HepG2 (cell line): ENCODE results near the gene PCNT. TPM values are rescaled to one million over a fixed set of nuclear protein-coding genes. Genes with fewer than 3 reads are reported as not detected.

ENCODE experiments used
- ATAC-seq: fragments of 200-7000 bp; cut with Tn5 transposase; 3 replicates; pipeline ENCODE4 v1.9.1; 2020; ENCODE audit warnings: mild to moderate bottlenecking, moderate library complexity
- BruUV-seq: library from RNA; stranded (reverse); fragments of 400-500 nt; replicated peaks from 2 replicates; lab custom pipeline; 2021; lab: Mats Ljungman, UMichigan
- CTCF ChIA-PET: fragments of 300-600 bp; formaldehyde crosslinking; extraction: SDS; loops from one replicate; lab custom pipeline; 2021; ENCODE audit warnings: low total read pairs, inconsistent platforms, low intra/inter-chr PET ratio; lab: Yijun Ruan, JAX
- POLR2A ChIA-PET: fragments of 350-600 bp; sonication (Branson Sonifier 250); formaldehyde crosslinking; loops from one replicate; lab custom pipeline; 2020; ENCODE audit warnings: antibody characterized with exemption, inconsistent platforms; lab: Yijun Ruan, JAX
- DNase-seq: peaks from one replicate; pipeline ENCODE4 v3.0.0-alpha.2; 2015; ENCODE audit warnings: low spot score
- FAIRE-seq: peaks from 3 replicates; lab custom pipeline; 2011; peaks lifted over from hg19 to GRCh38; lab: Jason Lieb, UNC
- H2AFZ ChIP-seq: one replicate; pipeline ENCODE4 v1.6.1; 2011; ENCODE audit warnings: low read length, inconsistent platforms
- H3K27ac ChIP-seq: fragments of 300-600 bp; 3 replicates; pipeline ENCODE4 v1.8.0; 2011; ENCODE audit warnings: mixed run types, mild to moderate bottlenecking, mixed read lengths, low read length, inconsistent platforms; ENCODE audit not compliant: insufficient read depth; ENCODE audit errors: extremely low read length
- H3K27me3 ChIP-seq, 2 experiments: fragments of 200-600 bp in 1 of 2; 2 replicates in 1 of 2; 3 replicates in 1 of 2; pipeline versions ENCODE4 v1.6.0 to v1.8.0; 2011; ENCODE audit warnings: low read length in 2 of 2, mild to moderate bottlenecking in 2 of 2, moderate library complexity in 2 of 2, inconsistent platforms in 1 of 2; ENCODE audit not compliant: insufficient read depth in 2 of 2, control insufficient read depth in 1 of 2
- H3K36me3 ChIP-seq, 2 experiments: fragments of 200-600 bp in 1 of 2; replicated peaks in 1 of 2; 2 replicates in 1 of 2; 3 replicates in 1 of 2; pipeline versions ENCODE4 v1.5.1 to v1.8.0; 2011; ENCODE audit warnings: low read length in 2 of 2, inconsistent platforms in 1 of 2; ENCODE audit not compliant: insufficient read depth in 2 of 2, control insufficient read depth in 1 of 2
- H3K4me1 ChIP-seq: 2 replicates; pipeline ENCODE4 v1.5.1; 2012; ENCODE audit warnings: low read length, inconsistent platforms; ENCODE audit not compliant: insufficient read depth
- H3K4me2 ChIP-seq: 2 replicates; pipeline ENCODE4 v1.6.0; 2011; ENCODE audit warnings: low read depth, low read length, inconsistent platforms
- H3K4me3 ChIP-seq, 3 experiments: fragments of 200-600 bp in 1 of 3; sonication (generic), shearing (Covaris generic) in 1 of 3; replicated peaks in 1 of 3; 2 replicates each; pipeline ENCODE4 v1.5.1; 2011 to 2016; ENCODE audit warnings: low read length in 3 of 3, inconsistent platforms in 2 of 3, low read depth in 2 of 3, mild to moderate bottlenecking in 2 of 3, control low read depth in 1 of 3, mixed read lengths in 1 of 3; ENCODE audit not compliant: insufficient read depth in 1 of 3
- H3K79me2 ChIP-seq: one replicate; pipeline ENCODE4 v1.6.1; 2011; ENCODE audit warnings: low read length, inconsistent platforms; ENCODE audit not compliant: insufficient read depth
- H3K9ac ChIP-seq: 2 replicates; pipeline ENCODE4 v1.6.0; 2011; ENCODE audit warnings: mild to moderate bottlenecking, low read depth, low read length, inconsistent platforms; ENCODE audit not compliant: insufficient read depth
- H3K9me3 ChIP-seq: 2 replicates; pipeline ENCODE4 v1.5.1; 2012; ENCODE audit warnings: mild to moderate bottlenecking, low read length
- H4K20me1 ChIP-seq: 2 replicates; pipeline ENCODE4 v1.6.0; 2011; ENCODE audit warnings: inconsistent platforms, mild to moderate bottlenecking, low read length, moderate library complexity; ENCODE audit not compliant: insufficient read depth
- HES4 ChIP-seq: sonication (generic); formaldehyde crosslinking; IDR thresholded peaks from 2 replicates; pipeline ENCODE4 v1.9.0; 2021; ENCODE audit warnings: mild to moderate bottlenecking, missing genetic modification reagents, borderline replicate concordance
- ZMYM4 ChIP-seq: sonication (generic); formaldehyde crosslinking; IDR thresholded peaks from 2 replicates; pipeline ENCODE4 v1.8.1; 2023; ENCODE audit warnings: mild to moderate bottlenecking, missing genetic modification reagents
- ZNF180 ChIP-seq: sonication (generic); formaldehyde crosslinking; IDR thresholded peaks from 2 replicates; pipeline ENCODE4 v1.4.0; 2020; ENCODE audit warnings: low read depth, missing genetic modification reagents, borderline replicate concordance
- ZNF260 ChIP-seq: sonication (generic); formaldehyde crosslinking; IDR thresholded peaks from 2 replicates; pipeline ENCODE4 v1.4.0; 2020; ENCODE audit warnings: missing genetic modification reagents, low read depth, mild to moderate bottlenecking, borderline replicate concordance
- ZNF598 ChIP-seq: sonication (generic); formaldehyde crosslinking; IDR thresholded peaks from 2 replicates; pipeline ENCODE4 v1.5.1; 2020; ENCODE audit warnings: mild to moderate bottlenecking, missing genetic modification reagents, borderline replicate concordance
- ZNF777 ChIP-seq: sonication (generic); formaldehyde crosslinking; IDR thresholded peaks from 2 replicates; pipeline ENCODE4 v1.4.0; 2020; ENCODE audit warnings: missing genetic modification reagents
- WGBS: methylation state at CpG from one replicate; pipeline ENCODE4 v1.1.6; 2017; ENCODE audit warnings: low lambda C conversion rate; 5-methylcytosine and 5-hydroxymethylcytosine counted together
- in situ Hi-C: cut with HindIII; loops from 2 replicates; pipeline ENCODE4 v1.10.0; 2017; ENCODE audit warnings: low pct_unique_long_range_greater_than_20kb; ENCODE audit not compliant: extremely low pct_ligation_motif_present
- intact Hi-C: fragments of 100-400 bp; cut with micrococcal nuclease; formaldehyde crosslinking; loops from one replicate; pipeline ENCODE4 v1.10.0; 2022; ENCODE audit not compliant: unreplicated experiment
- polyA plus RNA-seq, 8 experiments: library from polyadenylated mRNA; depleted of rRNA in 3 of 8; stranded (reverse) in 7 of 8; unstranded in 1 of 8; fragments of >200 nt; fragmentation: Illumina TruSeq in 4 of 8; extraction: Trizol in 4 of 8; gene quantifications; 2 replicates each; pipeline versions ENCODE4 v1.2.1 to v1.2.3, GENCODE V29; 2011 to 2016; ENCODE audit warnings: low read depth in 4 of 8, missing spikeins in 1 of 8, mixed read lengths in 1 of 8; ENCODE audit not compliant: insufficient read depth in 1 of 8
- total RNA-seq, 5 experiments: library from RNA; depleted of rRNA; stranded (reverse); fragments of >200 nt; fragmentation: Illumina TruSeq; extraction: Trizol; gene quantifications; 2 replicates each; pipeline ENCODE4 v1.2.3, GENCODE V29; 2016; ENCODE audit warnings: low read depth in 1 of 5
- TF ChIP-seq, protein P1 (sequence below): sonication (generic); formaldehyde crosslinking; IDR thresholded peaks from 2 replicates; pipeline ENCODE4 v1.4.0; 2020; ENCODE audit warnings: missing genetic modification reagents, mild to moderate bottlenecking, borderline replicate concordance
- TF ChIP-seq, protein P2 (sequence below): sonication (generic); formaldehyde crosslinking; IDR thresholded peaks from 2 replicates; pipeline ENCODE4 v1.4.0; 2020; ENCODE audit warnings: mild to moderate bottlenecking, missing genetic modification reagents
- TF ChIP-seq, protein P3 (sequence below): sonication (generic); formaldehyde crosslinking; IDR thresholded peaks from 2 replicates; pipeline ENCODE4 v1.5.1; 2020; ENCODE audit warnings: mild to moderate bottlenecking, moderate library complexity, missing genetic modification reagents
- TF ChIP-seq, protein P4 (sequence below): sonication (generic); formaldehyde crosslinking; IDR thresholded peaks from 2 replicates; pipeline ENCODE4 v1.5.0; 2020; ENCODE audit warnings: missing genetic modification reagents

Gene PCNT
- total and polyA plus RNA-seq, 2 of the 13 experiments (the other 11 are each of a cell fraction or from before 2014, with no cell fraction given) = 5.6 to 12.4 TPM

DNA sequence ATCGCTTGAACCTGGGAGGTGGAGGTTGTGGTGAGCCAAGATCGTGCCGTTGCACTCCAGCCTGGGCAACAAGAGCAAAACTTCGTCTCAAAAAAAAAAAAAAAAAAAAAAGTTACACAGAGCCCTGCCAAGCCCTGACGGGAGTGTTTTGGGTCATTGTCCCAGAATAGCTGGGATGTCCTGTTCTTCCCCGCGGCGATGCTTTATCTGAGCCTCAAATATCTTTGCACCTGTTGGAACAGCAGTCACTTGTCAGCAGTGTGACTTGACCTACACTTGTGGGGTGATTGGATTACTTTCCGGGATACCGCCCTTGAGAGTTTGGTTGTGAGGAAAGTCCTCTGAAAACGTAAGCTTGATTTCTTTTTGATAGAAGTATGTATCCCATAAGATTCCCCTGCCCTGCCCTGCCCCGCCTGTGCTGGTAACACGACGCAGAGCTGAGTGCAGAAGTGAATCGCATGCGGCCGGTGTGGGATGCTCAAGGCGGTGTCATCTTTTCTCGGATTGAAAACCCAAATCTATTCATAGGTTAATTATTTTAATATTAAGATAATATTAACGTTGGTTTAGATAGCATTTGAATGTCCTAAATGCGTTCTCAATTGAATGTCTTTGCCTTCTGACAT, 50.9 kb downstream of the PCNT start:
- ATAC-seq = no peak
- Histone ChIP-seq H3K9ac (no peak overlapping the region), H3K4me1 (no peaks in the 10 kb centered on the region), H3K4me3 (no peak overlapping the region), H2AFZ (no peak overlapping the region), H3K27me3 (no peaks in the 10 kb centered on the region), H4K20me1 (no peaks in the 10 kb centered on the region), H3K27ac (no peak overlapping the region), H3K79me2 (peaks cover 7% of the 10 kb centered on the region), H3K9me3 (no peaks in the 10 kb centered on the region), H3K4me2 (no peak overlapping the region), H3K36me3 (peaks cover 9 to 23% of the 10 kb centered on the region in 2 experiments; a peak in 4 of 5 replicates)
- no peak for DNase-seq
- intact Hi-C loops = no loop called here
- no TSS peak for BruUV-seq
- ChIA-PET POLR2A (no interaction called here), CTCF (no interaction called here)
- WGBS = 96% methylated on average over 21 of the region's 21 CpGs
- TF ChIP-seq ZNF777 (CRISPR knock-in tag) (no peak), ZNF260 (CRISPR knock-in tag) (no peak), HES4 (CRISPR knock-in tag) (no peak), ZNF598 (CRISPR knock-in tag) (no peak), ZNF180 (CRISPR knock-in tag) (no peak), ZMYM4 (CRISPR knock-in tag) (no peak)
- TF ChIP-seq, protein P1, sequence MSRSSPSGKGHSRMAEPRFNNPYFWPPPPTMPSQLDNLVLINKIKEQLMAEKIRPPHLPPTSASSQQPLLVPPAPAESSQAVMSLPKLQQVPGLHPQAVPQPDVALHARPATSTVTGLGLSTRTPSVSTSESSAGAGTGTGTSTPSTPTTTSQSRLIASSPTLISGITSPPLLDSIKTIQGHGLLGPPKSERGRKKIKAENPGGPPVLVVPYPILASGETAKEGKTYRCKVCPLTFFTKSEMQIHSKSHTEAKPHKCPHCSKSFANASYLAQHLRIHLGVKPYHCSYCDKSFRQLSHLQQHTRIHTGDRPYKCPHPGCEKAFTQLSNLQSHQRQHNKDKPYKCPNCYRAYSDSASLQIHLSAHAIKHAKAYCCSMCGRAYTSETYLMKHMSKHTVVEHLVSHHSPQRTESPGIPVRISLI (CRISPR knock-in tag) = no peak
- TF ChIP-seq, protein P2, sequence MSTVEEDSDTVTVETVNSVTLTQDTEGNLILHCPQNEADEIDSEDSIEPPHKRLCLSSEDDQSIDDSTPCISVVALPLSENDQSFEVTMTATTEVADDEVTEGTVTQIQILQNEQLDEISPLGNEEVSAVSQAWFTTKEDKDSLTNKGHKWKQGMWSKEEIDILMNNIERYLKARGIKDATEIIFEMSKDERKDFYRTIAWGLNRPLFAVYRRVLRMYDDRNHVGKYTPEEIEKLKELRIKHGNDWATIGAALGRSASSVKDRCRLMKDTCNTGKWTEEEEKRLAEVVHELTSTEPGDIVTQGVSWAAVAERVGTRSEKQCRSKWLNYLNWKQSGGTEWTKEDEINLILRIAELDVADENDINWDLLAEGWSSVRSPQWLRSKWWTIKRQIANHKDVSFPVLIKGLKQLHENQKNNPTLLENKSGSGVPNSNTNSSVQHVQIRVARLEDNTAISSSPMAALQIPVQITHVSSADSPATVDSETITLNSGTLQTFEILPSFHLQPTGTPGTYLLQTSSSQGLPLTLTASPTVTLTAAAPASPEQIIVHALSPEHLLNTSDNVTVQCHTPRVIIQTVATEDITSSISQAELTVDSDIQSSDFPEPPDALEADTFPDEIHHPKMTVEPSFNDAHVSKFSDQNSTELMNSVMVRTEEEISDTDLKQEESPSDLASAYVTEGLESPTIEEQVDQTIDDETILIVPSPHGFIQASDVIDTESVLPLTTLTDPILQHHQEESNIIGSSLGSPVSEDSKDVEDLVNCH (CRISPR knock-in tag) = no peak
- TF ChIP-seq, protein P3, sequence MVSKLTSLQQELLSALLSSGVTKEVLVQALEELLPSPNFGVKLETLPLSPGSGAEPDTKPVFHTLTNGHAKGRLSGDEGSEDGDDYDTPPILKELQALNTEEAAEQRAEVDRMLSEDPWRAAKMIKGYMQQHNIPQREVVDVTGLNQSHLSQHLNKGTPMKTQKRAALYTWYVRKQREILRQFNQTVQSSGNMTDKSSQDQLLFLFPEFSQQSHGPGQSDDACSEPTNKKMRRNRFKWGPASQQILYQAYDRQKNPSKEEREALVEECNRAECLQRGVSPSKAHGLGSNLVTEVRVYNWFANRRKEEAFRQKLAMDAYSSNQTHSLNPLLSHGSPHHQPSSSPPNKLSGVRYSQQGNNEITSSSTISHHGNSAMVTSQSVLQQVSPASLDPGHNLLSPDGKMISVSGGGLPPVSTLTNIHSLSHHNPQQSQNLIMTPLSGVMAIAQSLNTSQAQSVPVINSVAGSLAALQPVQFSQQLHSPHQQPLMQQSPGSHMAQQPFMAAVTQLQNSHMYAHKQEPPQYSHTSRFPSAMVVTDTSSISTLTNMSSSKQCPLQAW (CRISPR knock-in tag) = no peak
- TF ChIP-seq, protein P4, sequence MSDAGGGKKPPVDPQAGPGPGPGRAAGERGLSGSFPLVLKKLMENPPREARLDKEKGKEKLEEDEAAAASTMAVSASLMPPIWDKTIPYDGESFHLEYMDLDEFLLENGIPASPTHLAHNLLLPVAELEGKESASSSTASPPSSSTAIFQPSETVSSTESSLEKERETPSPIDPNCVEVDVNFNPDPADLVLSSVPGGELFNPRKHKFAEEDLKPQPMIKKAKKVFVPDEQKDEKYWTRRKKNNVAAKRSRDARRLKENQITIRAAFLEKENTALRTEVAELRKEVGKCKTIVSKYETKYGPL (CRISPR knock-in tag) = no peak
- in situ Hi-C loops = no loop called here
- FAIRE-seq = no peak
